ENCODE measurements around the gene PCDHGA1.

PCDHGA1 gene

GRCh38 chr5:141362719-141363118 is 32.4 kb downstream of the PCDHGA1 start (continued):
- TF ChIP-seq ZNF768 (tag by site-specific recombination; IDR thresholded peaks at IDR 0.05) (no peak), ZSCAN23 (tag by site-specific recombination; IDR thresholded peaks at IDR 0.05) (no peak)

GRCh38 chr5:141363952-141364660 is 33.8 kb downstream of the PCDHGA1 start, which contains the start of gene PCDHGA5:
Gene PCDHGA5 (plus strand): TSS chr5:141364162. CDS start chr5:141364331, 169 bp downstream.
- POLR2A ChIA-PET = interaction anchor here (0.6 kb wide), 1 partner anchor 38 kb away, joined by 3 read pairs; no protein-coding TSS in a partner anchor
- Histone ChIP-seq H3K4me3 (ENCODE audit: low read depth, low read length) (no peak within 1 kb of the TSS), H3K9me3 (ENCODE audit: control insufficient read depth, insufficient read depth, low read depth, low read length) (peaks cover 3% of the 10 kb centered on the region; the same call in 1 of the 2 replicates), H3K4me1 (ENCODE audit: control insufficient read depth, insufficient read depth, low read length) (no peaks in the 10 kb centered on the region), H3K27ac (ENCODE audit: extremely low read depth, low read depth, low read length) (no peak within 1 kb of the TSS), H3K36me3 (ENCODE audit: control insufficient read depth in 2 of 2, insufficient read depth in 1 of 2, low read length in 2 of 2) (no peaks in the 10 kb centered on the region)
- TF ChIP-seq INSM2 (tag by site-specific recombination; IDR thresholded peaks at IDR 0.05) (no peak), ZNF18 (tag by site-specific recombination; IDR thresholded peaks at IDR 0.05) (no peak), OSR2 (tag by site-specific recombination; IDR thresholded peaks at IDR 0.05) (no peak), ZNF391 (tag by site-specific recombination; IDR thresholded peaks at IDR 0.05; ENCODE audit: borderline replicate concordance, low read depth) (no peak), ZNF549 (tag by site-specific recombination; IDR thresholded peaks at IDR 0.05) (no peak), ZNF169 (tag by site-specific recombination; IDR thresholded peaks at IDR 0.05) (no peak), ZNF23 (tag by site-specific recombination; IDR thresholded peaks at IDR 0.05; ENCODE audit: borderline replicate concordance) (no peak), ZNF184 (tag by site-specific recombination; IDR thresholded peaks at IDR 0.05) (no peak), REST (tag by site-specific recombination; IDR thresholded peaks at IDR 0.05) (no peak), ZNF155 (tag by site-specific recombination; IDR thresholded peaks at IDR 0.05) (no peak)
- CTCF ChIA-PET = interaction anchor here (0.7 to 2.3 kb wide), 9 partner anchors 10 to 203 kb away, joined by 3 to 13 read pairs (median 4); partner anchors contain the start of genes PCDHGA4 and PCDHGB1

- Histone ChIP-seq H3K9me3 (ENCODE audit: control insufficient read depth, insufficient read depth, low read depth, low read length) (no peaks in the 10 kb centered on the region), H3K27ac (ENCODE audit: extremely low read depth, low read depth, low read length) (no peak overlapping the region), H3K4me1 (ENCODE audit: control insufficient read depth, insufficient read depth, low read length) (no peaks in the 10 kb centered on the region), H3K36me3 (ENCODE audit: control insufficient read depth in 2 of 2, insufficient read depth in 1 of 2, low read length in 2 of 2) (no peaks in the 10 kb centered on the region), H3K4me3 (ENCODE audit: low read depth, low read length) (no peak overlapping the region)
- TF ChIP-seq ZNF223 (tag by site-specific recombination; IDR thresholded peaks at IDR 0.05) = no peak
- TF ChIP-seq ZNF26 (tag by site-specific recombination; IDR thresholded peaks at IDR 0.05) = no peak
- ChIA-PET CTCF (interaction anchor here (0.5 to 0.8 kb wide), 4 partner anchors 8 to 30 kb away, joined by 3 to 4 read pairs (median 3); partner anchors contain the start of gene PCDHGA7), POLR2A (no interaction called here)
Observed at GRCh38 chr5:141366016-141366896, 35.9 kb downstream of the PCDHGA1 start.
